GM19099 (cell line): ENCODE data around the gene INSRR.

Experiments used
- POLR2A ChIP-seq: IDR thresholded peaks from 3 replicates; pipeline ENCODE4 v1.6.1; 2011; ENCODE audit warnings: low read depth; ENCODE audit not compliant: insufficient read length; ENCODE audit errors: extremely low read depth

The INSRR gene

DNA sequence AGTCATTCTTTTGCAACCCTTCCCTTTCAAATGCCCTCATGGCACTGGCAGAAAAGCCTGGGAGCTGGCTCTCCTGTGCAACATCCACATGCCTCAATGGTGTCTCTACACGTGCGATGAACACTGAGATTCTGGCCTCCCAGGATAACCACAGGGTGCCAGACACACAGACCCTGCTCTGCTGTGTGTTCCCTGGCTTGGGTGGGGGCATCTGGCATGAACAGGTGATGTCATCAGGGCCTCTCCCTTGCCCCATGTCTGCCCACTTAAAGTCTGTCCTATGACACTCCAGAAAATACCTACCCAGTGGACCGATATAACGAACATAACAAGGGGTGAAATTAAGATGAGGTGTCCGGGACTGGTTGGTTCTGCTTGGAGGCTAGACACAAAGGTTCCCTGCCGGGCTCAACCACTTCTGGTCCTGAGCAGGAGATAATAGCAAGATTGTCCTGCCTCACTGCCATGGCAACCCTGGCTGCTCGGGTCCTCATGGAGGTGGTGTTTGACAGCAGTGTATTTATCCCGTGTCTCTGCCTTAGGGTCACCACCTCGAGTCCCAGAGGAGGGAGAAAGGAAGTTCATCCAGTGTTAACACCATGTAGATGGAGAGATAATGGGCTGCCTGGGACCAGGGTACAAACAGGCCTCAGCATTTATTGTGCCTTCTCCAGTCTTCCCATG is 19.3 kb downstream of the INSRR start:
- no peak for TF ChIP-seq POLR2A

DNA sequence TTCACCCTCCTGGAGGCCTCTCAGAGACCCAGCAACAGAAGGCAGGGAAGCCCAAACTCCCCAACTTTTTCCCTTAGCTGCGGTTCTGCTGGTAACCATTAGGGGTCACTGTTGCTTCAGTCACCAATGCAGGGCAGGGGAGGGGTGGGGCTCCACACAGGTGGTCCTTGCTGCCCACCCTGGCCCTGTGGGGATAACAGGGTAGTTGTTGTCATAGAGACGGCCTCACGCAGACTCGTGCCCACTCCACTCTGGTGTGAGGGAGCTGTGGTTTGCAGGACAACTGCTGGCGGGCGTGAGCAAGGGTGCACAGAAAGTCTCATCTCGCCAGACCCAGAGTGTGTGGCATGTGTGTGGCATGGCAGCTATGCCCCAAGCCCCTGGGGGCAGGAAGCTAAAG is 19.9 kb downstream of the INSRR start:
- no peak for TF ChIP-seq POLR2A

DNA sequence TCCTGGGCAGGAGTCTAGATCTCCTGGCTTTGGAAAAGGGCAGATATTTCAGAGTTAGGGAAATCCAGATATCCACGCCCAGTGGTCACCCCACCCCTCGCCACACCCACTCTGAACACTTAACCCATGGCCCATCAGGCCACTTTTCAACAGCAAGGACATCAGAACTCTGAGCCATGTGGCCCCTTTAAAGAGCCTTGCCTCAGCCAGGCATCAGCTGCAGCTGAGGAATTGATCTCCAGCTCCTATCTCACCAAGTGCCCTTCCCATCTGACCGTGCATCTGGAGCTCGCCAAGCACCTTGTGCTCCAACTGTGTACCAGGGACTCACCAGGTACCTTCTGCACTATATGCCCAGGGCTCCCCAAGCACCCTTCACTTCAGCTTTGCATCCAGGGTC is 22.0 kb downstream of the INSRR start:
- no peak for TF ChIP-seq POLR2A

DNA sequence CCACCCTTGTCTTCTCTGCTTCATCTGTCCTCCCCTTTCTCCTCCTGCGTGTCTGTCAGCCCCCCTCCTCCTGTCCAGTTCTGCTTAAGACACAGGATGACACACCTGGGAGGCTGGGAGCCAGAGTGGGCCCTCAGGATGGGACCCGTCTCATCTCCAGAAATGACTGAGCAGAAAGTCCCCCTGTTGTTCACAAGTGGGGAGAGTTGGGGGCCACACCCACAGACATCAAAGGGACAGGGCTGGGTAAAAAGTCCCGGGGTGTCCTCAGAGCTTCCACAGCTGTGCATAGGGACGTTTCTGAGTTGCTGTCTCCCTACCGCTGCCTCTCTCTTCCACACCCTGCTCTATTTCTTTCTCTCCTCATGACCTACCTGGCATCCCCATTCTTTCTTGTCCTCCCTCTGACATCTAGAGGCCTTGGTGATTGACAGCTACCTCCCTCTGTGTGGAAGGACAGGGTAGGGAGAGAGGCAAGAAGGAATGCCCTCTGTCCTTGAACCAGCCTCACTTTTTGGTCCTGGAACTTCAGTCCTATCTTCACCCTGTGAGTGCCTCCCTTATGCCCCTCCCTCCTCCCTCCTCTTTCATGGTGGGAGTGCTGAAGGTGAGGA is 22.8 kb downstream of the INSRR start:
- TF ChIP-seq POLR2A: no peak

DNA sequence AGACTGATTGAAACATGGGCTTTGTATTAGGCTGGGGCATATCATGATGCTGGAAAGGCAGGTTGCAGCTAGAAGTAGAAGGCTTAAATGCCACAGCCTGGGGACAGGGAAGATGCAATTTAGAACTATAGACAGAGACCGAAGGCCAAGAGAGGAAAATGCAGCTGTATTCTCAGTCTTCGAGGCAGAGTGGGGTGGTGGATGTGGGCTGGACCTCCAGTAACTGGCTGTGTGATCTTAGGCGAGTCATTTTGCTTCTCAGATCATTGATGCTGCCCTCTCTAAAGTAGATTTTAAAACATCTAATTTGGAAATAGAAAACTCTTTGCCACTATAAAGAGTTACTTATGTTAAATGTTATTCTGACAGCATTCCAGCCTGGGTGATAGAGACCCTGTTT is 24.6 kb downstream of the INSRR start:
- TF ChIP-seq POLR2A: no peak

DNA sequence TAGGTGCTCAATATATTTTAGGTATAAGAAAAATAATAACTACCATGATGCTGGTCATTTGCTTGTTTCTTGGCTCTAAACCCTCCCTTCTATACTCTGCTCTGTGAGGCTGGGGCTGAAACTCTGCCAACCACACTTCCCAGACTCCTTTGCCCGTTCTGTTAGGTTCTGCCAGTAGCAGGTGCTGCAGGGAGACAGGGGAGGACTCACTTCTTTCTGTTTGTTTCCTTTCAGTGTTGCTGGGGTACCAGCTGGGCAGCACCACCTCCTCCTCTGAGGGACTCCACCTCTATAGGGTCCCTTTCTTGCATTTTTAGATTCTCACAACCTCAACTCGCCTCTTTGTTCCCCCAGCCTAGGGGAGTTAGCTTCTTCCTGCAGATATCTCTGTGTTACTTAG is 25.3 kb downstream of the INSRR start:
- TF ChIP-seq POLR2A: no peak

DNA sequence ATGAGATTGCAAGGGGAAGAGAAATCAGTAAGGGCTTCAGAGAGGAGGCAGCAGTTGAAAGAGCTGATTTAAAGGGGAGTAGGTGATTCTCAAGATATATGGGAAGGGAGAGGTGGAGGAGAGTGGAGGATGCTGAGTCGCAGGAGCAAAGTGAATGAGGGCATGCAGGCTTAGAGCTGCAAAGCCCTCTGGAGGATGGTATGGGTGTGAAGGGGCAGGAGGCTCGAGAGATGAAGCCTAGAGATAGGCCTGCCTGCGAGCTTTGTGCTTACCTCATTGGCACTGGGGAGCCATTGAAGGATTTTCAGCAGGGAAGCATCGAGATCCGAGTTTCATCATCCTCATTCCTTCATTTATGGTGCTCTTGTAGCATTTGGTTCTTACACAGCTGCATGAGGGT is 26.5 kb downstream of the INSRR start:
- TF ChIP-seq POLR2A: no peak

DNA sequence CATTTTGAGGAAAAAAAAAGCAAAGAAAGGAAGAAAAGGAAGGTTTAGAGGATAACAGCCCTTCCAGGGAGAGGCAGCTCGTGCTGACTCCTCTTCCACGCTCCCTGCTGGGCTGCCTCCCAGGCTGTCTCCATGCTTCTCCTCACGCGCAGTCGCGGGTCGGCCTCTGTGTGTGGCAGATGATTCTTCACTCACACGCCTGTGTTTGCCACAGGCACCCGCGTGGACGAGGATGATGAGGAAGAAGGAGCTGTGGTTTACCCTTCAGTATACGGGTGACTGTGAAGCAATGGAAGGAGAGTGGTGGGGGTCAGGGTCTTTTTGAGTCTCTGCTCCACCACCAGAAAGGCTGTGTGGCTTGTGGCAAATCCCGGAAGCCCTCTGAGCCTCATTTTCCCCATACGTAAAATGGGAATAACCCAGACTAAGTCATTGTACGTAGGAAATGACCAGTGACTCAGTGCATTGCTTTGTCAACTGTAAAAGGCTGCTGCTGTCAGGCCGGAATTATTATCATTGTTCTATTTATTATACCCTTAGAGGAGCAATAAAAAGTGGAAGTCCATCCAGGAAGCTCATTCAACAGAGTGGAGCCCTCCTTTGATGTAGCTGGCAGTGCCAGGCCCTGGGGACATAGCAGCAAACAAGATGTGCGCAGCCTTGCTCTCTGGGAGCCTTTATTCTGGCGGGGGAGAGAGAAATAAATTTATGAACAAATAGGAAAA is 30.4 kb downstream of the INSRR start:
- no peak for TF ChIP-seq POLR2A

DNA sequence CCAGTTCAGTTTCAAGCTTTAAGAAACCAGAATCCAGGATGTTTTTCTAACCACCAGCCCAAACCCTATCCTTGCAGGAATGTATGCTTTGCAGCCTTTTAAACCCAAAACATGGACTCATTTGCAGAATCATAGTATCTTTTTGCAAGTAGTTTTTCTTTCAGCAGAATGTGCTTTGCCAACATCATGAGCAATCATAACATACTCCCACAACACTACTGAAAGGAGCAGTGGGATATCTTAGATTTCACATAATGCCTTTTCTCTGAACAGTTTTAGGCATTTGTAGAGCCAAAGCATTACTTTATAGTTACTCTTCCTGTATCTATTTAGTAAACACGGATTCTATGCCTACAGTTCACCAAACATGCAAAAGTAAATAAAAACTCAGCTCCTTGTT is 32.3 kb downstream of the INSRR start:
- no peak for TF ChIP-seq POLR2A

DNA sequence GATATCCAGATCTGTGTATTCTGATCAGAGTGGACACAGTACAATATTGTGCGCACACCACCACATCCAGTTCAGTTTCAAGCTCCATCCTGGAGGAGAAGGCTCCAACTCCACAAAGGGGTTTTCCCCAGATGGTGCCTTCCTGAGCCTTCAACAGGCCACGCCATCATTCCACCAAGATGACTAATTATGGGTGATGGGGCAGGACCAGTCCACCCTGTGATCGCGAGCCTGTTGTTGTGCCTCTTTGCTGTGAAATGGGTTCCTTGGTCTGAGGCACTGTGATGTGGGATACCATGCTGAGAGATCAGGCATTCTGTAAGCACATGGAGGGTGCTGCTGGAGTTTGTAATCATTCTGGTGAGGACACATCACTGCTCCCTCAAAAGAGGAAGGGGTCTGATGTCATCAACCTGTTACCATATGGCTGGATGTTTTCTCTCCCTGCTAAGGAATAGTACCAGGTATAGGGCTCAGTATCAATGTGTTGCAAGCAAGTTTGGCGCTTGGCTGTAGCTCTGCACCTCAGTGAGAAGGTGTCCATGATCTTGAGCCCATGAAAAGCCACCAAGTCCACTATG is 35.6 kb downstream of the INSRR start:
- TF ChIP-seq POLR2A: no peak

DNA sequence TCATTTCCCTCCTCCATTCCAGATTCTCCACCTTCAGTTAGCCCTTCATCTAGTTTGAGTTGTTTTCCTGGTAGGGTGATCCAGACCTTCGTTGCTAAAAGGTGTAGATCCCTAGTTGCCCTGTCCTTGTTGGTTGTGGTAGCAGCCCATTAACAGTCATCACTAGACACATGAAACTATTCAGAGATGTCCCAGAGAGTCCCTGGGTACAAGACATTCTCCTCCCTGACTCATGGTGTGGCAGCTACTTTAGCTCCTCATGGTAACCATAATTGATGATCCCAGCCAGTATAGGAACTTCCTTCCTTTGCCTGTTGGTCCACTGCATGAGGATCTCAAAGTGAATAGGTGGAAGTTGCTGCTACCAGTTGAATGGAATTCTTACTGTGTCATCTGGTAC is 36.2 kb downstream of the INSRR start:
- no peak for TF ChIP-seq POLR2A

DNA sequence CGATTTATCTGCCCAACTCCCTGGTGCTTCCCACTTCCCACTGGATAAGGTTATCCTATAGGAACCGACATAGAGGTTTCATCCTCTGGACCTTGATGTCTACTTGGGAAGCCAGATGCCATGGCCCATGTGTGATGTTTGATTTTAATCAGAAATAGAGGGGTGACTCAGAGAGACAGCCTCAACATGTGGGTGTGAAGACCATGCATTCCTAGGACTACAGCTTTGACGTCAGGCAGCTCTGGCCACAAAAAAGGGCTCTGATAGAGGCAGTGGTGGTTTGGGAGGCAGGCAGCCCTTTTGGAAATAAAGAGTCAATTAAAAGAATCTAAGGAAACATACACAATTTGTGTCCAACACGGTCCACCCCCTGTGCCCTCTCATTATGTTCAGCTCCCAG is 37.1 kb downstream of the INSRR start:
- TF ChIP-seq POLR2A: no peak

DNA sequence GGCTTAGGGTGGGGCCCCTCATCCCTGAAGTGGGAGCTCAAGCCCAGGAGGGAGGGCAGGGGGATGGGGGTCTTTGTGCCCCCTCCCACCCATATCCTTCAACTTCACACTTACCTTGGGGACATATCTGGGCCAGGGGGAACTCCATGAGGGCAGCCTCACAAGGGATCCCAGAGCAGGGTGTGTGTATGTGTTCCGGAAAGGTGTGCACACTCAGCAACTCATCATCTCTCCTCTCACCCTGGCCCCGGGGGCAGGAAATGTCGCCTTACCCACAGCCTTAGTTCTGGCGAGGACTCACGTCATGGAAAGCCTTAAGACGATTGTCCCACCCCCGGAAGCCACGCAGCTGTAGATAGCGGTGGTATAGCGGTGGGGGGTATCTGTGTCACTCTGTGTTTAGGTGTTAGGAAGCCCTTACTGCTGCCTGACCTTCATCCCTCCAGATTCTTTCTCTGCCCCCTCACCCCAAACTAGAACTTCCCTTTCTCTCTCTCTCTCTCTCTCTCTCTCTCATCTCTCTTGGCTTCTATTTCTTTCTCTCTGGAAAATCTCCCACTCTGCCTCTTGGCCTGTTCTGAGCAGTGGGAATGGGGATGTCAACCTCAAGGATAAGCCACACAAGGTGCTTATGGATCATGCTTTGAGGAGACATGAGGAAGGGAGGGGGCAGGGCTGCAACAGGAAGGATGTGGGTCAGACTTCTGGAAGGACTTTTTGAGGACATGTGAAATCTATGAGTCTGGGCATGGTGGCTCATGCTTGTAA is 42.2 kb downstream of the INSRR start, which contains the start of gene SH2D2A:
TSS of gene SH2D2A (minus strand) at position 288 of the 768 bp plus-strand sequence. CDS start at position 148, 140 bp downstream.
- peak; percentile 61 for TF ChIP-seq POLR2A

DNA sequence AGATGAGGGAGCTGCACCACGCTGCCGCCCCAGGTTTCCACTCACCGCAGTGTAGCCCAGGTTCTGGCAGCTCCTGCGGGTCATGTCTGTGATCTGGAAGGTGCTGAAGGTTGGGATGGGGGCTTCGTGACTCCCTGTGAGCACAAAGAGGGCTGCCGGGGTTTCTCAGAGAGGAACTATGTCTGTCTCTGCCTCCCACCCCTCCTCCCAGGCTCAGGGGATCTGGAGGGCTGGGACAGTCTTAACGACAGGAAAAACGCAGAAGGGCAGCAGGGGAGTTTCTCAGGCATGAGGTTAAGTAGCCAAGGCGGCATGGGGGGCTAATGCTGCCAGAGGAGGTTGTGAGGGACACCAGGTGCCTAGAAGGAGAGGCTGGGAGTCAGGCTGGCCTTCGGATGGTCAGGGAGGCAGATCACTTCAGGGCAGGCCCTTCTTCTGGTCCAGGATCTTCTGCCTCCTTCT is 42.9 kb downstream of the INSRR start:
- TF ChIP-seq POLR2A: no peak

DNA sequence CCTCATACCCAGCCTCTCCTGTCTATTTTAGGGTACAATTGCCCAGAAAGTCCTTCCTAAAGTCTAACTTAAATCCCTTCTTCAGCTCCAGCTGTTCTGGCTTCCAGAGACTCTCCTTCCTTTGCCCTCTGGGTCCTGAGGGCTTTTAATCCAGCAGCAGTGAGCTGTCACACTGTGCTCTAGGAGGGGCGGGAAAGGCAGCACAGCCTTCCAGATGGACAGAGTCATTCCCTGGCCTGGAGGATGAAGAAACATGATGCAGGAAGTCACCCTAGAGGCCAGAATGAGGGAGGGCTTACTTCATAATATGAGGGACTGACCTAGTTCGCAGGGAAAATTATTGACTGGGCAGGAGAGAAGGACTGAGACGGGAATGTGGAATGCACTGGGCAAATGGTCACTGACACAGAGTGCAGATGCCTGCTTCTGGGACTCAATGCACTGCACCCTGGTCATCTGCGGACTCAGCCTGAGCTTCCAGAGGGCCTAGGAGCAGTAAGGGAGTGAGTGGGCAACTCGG is 43.5 kb downstream of the INSRR start:
- TF ChIP-seq POLR2A: no peak

DNA sequence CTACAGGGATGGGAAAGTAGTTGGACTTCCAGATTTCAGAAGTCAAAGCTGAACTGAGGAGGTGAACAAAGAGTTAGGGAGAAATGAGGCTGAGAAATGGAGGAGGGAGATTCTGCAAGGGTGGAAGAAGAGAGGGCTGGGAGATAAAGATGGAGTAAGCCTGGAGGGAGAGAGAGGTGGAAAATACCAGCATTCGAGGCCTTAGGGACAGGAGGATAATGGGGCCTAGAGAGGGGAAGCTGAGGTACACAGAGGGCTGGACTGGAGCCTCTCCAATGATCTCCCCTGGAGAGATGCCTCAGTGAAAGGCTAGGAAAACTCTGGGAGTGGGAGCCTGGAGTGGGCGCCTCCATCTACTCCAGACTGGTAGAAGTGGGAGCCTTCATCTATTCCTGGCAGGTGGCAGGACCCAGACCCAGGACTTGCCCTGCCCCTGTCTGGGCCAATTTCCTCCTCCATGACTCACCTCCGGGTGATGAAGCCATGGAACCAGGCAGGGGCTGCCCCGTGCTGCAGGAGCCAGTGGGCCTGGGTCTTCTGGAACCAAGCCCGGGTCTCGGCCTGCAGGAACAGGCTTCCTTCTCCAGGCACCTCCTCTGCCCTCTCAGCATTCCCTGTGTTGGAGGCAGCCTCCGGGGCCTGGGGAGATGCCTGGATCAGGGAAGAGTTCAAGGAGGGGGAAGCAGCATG is 44.2 kb downstream of the INSRR start:
- TF ChIP-seq POLR2A: no peak
